HG02588 (cell line): ENCODE data around the gene FAM241A.
"Not testable (repeated sequence)": the region's sequence is repeated elsewhere in the genome, so short reads cannot be mapped to it uniquely, and the experiment has no call there.

ENCODE experiments used
- ATAC-seq: cut with Tn5 transposase; IDR thresholded peaks from one replicate; pipeline ENCODE4 v1.9.1; 2021; ENCODE audit warnings: mild to moderate bottlenecking, moderate library complexity; ENCODE audit not compliant: unreplicated experiment

FAM241A gene

GRCh38 chr4:112136551-112136950 lies 8.7 kb upstream of the FAM241A start:
- no peak for ATAC-seq

DNA sequence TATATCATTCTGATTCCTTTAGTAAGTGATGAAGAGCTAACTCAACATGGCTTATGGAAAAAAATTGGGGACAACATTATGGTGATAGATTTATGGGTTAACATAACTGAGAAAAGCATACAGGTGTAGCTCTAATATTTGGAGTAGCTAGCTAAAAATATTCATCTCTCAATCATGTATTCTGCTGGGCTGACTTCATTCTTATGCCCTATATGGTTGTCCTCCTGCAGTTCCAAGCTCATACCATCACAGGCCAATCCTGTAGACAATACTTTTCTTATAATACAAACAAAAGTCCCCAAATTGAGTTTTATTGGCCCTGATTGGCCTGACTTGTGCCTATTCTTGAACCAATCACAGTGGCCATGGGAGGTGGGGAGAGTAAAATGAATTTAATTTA lies 6.7 kb upstream of the FAM241A start:
- ATAC-seq = no peak

GRCh38 chr4:112140536-112140935 lies 4.7 kb upstream of the FAM241A start:
- ATAC-seq = no peak

DNA sequence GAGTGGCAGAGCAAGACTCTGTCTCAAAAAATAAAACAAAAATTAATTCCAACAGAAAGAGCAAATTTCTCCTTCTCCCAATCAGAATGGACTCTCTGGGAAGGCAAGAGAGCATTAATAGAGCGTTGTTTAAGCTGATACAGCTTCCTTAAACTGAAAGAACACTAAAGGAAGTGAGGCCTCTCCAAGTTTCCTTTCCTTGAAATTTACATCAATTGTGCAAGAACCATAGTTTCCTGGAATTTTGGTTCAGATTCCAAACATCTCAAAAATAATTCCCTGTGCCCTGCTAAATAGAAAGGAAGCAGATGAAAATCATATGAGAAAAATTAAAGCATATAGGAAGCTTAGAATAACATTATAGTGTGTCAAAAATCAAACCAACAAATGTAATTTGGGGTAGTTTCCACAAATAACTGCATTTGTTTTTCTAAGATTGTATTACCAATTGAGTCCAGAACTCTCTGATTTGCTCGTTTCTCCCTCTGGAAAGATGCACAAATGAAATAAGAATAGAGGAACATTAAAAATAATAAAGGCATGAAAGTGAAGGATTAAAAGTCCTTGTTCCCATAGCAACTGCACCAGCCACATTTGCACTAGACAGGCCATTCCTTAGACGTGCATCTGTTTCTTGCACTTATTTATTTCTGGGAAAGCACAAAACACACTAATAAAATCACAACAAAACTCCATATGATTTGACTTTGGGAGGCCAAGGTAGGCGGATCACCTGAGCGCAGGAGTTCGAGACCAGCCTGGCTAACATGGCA lies 3.7 kb upstream of the FAM241A start:
- no peak for ATAC-seq

GRCh38 chr4:112142182-112142581 lies 3.1 kb upstream of the FAM241A start:
- no peak for ATAC-seq

DNA sequence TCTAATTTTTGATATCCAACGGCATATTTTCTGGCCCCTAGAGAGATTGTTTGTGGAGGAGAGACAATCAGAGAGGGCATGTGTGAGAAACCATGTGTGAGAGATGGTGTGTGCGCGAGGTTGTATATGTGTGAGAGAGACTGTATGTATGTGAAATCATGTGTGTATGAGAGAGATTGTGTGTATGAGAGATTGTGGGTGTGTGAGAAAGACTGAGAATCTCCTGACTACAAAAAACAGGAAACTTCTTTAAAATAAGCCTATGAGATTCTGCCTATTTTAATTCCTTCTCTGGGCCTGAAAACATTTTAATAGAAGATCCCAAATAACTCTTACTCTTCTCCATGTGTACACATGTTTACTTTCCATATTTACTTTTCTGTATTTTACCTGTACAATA lies 1.5 kb upstream of the FAM241A start:
- no peak for ATAC-seq

DNA sequence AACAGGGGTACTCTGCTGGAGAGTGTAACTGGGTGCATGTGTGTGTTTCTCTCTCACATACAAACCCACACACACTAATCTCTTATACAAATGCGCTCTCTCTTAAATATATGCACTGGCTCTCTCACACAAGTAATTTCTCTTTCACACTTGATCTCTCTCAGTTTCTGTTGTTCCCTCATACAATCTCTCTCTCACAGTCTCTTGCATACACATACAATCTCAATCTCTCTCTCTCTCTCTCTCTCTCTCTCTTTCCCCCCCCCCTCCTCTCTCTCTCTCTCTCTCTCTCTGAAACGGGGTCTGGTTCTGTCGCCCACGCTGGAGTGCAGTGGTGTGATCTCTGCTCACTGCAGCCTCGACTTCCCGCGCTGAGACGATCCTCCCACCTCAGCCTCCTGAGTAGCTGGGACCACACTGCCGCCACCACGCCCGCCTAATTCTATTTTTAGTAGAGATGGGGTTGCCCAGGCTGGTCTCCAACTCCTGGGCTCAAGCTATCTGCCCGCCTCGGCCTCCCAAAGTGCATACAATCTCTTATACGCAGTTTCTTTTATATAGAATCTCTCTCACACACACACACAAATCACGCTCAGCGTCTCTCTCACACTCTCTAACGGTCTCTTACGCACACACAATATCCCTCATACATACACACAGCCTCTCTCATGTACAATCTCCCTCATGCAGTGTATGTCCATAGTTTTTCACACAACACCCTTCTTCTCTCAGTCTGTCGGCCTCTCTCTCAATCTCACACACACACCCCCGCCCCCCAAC lies 518 bp upstream of the FAM241A start:
- no peak for ATAC-seq

GRCh38 chr4:112145790-112146501 lies 692 bp downstream of the FAM241A start:
- peak; percentile 53 for ATAC-seq

DNA sequence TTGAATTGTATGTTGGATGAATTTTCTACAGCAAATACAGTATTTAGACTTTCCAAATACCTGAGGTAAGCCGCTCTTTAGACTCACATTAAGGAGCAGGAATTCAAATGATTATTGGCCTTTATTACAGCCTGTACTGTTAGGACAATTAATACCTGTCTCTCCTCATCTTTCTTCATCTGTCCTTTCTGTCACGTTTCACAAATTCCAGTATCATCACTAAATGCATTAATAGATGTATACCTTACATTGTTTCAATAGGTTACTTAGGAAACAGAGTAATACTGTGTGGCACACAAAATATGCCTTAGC lies 1.2 kb downstream of the FAM241A start:
- ATAC-seq = no peak

- no peak for ATAC-seq
These were observed 2.4 kb downstream of the FAM241A start for GRCh38 chr4:112147697-112148096.

DNA sequence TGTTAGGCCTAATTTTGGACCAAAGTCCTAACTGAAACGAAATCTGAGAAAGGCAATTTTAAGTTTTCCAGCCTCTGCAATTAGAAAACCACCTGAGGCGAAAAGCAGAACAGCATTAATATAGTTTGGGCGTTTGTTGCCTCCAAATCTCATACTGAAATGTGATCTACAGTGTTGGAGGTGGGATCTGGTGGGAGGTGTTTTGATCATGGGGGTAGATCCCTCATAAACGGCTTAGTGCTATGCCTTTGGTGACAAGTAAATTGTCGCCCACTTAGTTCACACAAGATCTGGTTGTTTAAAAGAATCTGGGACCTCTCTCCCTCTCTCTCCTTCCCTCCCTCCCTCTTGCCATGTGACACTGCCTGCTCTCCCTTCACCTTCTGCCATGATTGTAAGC lies 5.7 kb downstream of the FAM241A start:
- no peak for ATAC-seq

DNA sequence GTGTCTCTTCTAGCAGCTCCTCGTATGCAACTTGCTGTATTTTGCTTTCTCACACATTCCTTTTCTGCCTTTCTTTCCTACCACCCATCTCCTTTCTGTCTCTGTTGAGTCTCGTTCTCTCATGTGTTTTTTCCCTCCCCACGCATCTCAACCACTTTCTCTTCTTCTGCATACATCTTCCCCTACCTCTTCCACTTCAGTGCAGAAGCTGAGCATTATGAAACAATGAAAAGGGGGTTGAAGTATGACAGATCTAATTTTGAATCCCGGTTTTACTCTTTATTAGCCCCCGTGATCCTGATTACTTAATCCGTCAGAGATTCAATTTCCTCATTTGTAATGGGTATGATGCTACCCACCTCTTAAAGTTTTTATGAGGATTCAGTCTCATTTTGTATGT lies 7.3 kb downstream of the FAM241A start:
- no peak for ATAC-seq

GRCh38 chr4:112153211-112153791 lies 8.0 kb downstream of the FAM241A start:
- no peak for ATAC-seq

DNA sequence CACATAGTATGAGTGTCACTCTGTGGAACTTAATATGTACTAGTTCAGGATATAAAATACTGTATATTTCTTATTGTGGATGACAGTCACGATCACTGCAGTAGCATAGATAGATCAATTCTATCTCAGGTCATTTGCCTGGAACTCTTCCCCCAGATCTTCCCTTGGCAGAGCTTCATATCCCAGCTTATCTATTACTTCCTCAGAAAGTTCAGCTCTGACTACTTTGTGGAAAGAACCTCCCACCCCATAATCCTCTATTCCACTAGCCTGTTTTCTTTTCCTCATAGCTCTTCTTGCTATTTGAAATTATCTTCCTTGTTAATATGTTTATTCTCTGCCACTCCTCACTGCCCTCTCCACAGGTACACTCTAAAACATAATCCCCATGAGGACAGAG lies 10.9 kb downstream of the FAM241A start:
- no peak for ATAC-seq

GRCh38 chr4:112156553-112156952 lies 11.3 kb downstream of the FAM241A start:
- ATAC-seq = no peak

DNA sequence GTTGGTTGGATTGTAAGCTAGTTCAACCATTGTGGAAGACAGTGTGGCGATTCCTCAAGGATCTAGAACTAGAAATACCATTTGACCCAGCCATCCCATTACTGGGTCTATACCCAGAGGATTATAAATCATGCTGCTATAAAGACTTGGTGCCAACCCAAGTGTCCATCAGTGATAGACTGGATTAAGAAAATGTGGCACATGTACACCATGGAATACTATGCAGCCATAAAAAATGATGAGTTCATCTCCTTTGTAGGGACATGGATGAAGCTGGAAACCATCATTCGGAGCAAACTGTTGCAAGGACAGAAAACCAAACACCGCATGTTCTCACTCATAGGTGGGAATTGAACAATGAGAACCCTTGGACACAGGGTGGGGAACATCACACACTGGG lies 18.5 kb downstream of the FAM241A start:
- not testable (repeated sequence) for ATAC-seq

DNA sequence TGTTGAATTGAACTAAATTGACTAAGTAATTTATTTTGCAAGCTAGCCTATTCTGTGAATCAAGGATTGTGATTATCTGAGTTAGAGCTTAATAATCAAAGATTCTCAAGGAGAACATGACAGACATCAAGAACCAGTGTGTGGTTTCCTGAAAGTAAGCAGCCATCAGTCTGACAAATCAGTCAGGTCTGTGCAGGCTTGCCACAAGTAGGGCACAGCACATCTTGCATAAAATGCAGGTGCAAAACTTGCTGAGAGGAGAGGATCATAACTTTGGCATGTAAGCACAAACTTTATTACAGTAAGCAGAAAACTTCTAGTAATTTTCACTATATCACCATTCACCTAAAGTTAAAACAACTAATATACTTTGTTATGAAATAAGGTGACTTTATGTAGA lies 22.5 kb downstream of the FAM241A start:
- no peak for ATAC-seq

DNA sequence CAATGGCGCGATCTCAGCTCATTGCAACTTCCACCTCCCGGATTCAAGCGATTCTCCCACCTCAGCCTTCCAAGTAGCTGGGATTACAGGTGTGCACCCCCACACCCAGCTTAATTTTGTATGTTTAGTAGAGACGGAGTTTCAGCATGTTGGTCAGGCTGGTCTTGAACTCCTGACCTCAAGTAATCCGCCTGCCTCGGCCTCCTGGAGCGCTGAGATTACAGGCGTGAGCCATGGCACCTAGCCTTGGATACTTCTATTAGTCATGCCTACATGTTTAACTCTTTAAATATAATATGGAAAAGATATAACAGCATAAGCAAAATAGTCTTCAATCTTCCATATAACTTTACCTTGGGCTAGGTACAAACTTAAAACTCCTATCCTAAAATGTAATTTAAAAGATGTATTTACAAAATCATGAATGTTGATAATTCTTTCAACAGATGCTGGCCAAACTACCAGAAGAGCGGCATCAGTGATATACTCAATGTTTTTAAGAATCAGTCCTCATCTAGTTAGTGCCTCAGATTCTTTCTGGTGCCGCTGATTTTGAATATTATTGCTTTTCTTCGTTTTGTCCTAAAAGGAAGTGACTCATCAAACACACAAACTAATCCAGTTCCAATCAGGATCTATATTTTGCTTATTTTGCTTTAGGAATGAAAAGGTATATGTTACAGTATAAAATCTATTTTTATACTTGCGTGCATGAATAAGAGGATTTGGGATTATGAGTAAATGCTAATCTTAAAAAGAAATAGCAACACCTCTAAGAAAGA lies 23.7 kb downstream of the FAM241A start:
- no peak for ATAC-seq

- no peak for ATAC-seq
These were observed 25.3 kb downstream of the FAM241A start for GRCh38 chr4:112170451-112170993.

DNA sequence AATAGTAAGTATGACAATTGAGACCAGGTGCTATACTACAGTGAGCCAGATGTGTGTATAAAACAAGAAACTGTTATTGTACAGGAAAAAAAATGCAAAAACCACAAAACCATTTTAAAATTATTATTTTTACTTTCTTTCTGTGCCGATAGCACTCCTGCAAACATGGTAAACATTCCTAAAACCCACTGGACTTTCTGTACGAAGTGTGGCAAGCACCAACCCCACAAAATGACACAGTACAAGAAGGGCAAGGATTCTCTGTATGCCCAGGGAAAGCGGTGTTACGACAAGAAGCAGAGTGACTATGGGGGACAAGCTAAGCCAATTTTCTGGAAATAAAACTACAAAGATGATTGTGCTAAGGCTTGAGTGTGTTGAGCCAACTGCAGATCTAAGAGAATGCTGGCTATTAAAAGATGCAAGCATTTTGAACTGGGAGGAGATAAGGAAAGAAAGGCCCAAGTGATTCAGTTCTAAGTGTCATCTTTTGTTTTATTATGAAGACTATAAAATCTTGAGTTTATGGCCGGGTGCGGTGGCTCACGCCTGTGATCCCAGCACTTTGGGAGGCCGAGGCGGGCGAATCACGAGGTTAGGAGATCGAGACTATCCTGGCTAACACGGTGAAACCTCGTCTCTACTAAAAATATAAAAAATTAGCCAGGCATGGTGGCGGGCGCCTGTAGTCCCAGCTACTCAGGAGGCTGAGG lies 26.0 kb downstream of the FAM241A start:
- not testable (repeated sequence) for ATAC-seq
